Endodermal cell (in vitro differentiated cells): Measurements from ENCODE around the gene KLK5. TPM values are rescaled to one million over a fixed set of nuclear protein-coding genes. Genes with fewer than 3 reads are reported as not detected.
"Not testable (repeated sequence)": the region's sequence is repeated elsewhere in the genome, so short reads cannot be mapped to it uniquely, and the experiment has no call there.

Experiments used
- DNase-seq: peaks from one replicate; pipeline ENCODE4 v3.0.0-alpha.2; 2017
- H3K27ac ChIP-seq: 2 replicates; pipeline ENCODE4 v1.5.1; 2013; ENCODE audit warnings: mild to moderate bottlenecking, low read depth, low read length, moderate library complexity
- H3K27me3 ChIP-seq: 2 replicates; pipeline ENCODE4 v1.6.1; 2013; ENCODE audit warnings: mild to moderate bottlenecking, low read length, moderate library complexity; ENCODE audit not compliant: insufficient read depth, control insufficient read depth, poor library complexity, severe bottlenecking
- H3K36me3 ChIP-seq: 2 replicates; pipeline ENCODE4 v1.7.0; 2013; ENCODE audit warnings: mild to moderate bottlenecking, low read length, moderate library complexity; ENCODE audit not compliant: control insufficient read depth, insufficient read depth
- H3K4me1 ChIP-seq: one replicate; pipeline ENCODE4 v1.7.0; 2013; ENCODE audit warnings: low read length; ENCODE audit not compliant: control insufficient read depth, insufficient read depth
- H3K4me3 ChIP-seq: 2 replicates; pipeline ENCODE4 v1.5.1; 2013; ENCODE audit warnings: mild to moderate bottlenecking, low read length, moderate library complexity
- H3K9ac ChIP-seq: 2 replicates; pipeline ENCODE4 v1.6.1; 2013; ENCODE audit warnings: mild to moderate bottlenecking, low read length, moderate library complexity; ENCODE audit not compliant: poor library complexity, severe bottlenecking; ENCODE audit errors: extremely low read depth
- H3K9me3 ChIP-seq: 2 replicates; pipeline ENCODE4 v1.6.1; 2013; ENCODE audit warnings: mild to moderate bottlenecking, low read length, moderate library complexity; ENCODE audit not compliant: control insufficient read depth
- H3K27ac Mint-ChIP-seq: 2 replicates; pipeline ENCODE4 v1.8.0; 2020; ENCODE audit warnings: mixed read lengths
- H3K27me3 Mint-ChIP-seq: 2 replicates; pipeline ENCODE4 v1.8.0; 2021; ENCODE audit warnings: mild to moderate bottlenecking, mixed read lengths; ENCODE audit not compliant: insufficient read depth
- H3K36me3 Mint-ChIP-seq: 2 replicates; pipeline ENCODE4 v1.8.0; 2020; ENCODE audit warnings: low read depth, mixed read lengths
- H3K4me1 Mint-ChIP-seq: 2 replicates; pipeline ENCODE4 v1.8.0; 2020; ENCODE audit warnings: mixed read lengths
- H3K4me3 Mint-ChIP-seq: 2 replicates; pipeline ENCODE4 v1.8.0; 2020; ENCODE audit warnings: mild to moderate bottlenecking, moderate library complexity, mixed read lengths
- H3K9me3 Mint-ChIP-seq: 2 replicates; pipeline ENCODE4 v1.8.0; 2020; ENCODE audit warnings: mild to moderate bottlenecking, mixed read lengths
- CTCF ChIP-seq: fragments of 200-600 bp; sonication (generic); conservative IDR thresholded peaks from 2 replicates; pipeline ENCODE4 v1.5.0; 2021; ENCODE audit warnings: antibody characterized with exemption, mild to moderate bottlenecking
- WGBS, 2 experiments: methylation state at CpG; one replicate each; pipeline versions ENCODE4 v1.1.5 to v1.1.7; 2013; ENCODE audit warnings: missing lambda C conversion rate in 2 of 2, mixed read lengths in 1 of 2; ENCODE audit not compliant: insufficient coverage in 1 of 2, insufficient read length in 1 of 2; 5-methylcytosine and 5-hydroxymethylcytosine counted together
- total RNA-seq, 2 donors: library from RNA; stranded (reverse); fragmentation: NEBNext Ultra II Directional in 1 of 2; extraction: Animal tissue kit (Norgen Biotek cat#: 25700) in 1 of 2; gene quantifications; 2 replicates in 1 of 2; 3 replicates in 1 of 2; pipeline ENCODE4 v1.2.1, GENCODE V29; 2021

Gene KLK5
- total RNA-seq, 2 donors from 2014 or later: not detected

DNA sequence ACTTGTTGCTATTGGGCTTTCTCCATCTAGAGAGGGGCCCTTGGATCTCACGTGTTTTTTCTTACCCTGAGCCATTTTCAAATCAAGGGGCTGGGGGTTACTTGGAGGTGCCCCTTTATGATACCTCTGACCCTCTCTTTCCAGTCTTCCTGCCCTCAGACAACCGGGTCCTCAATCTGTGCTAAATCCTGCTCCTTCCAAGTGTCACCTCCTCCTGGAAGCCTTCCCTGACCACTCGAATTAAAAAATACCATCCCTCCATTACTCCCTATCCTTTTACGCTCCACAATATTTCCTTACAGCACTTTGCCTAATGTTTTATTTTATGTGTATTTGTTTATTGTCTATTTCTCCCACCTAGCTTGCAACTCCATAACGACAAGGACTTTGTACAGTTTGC, 45.2 kb upstream of the KLK5 start:
- Histone ChIP-seq H3K9me3 (no peaks in the 10 kb centered on the region), H3K4me1 (no peaks in the 10 kb centered on the region), H3K4me3 (no peak overlapping the region), H3K27ac (no peak overlapping the region), H3K27me3 (peaks cover 8% of the 10 kb centered on the region), H3K9ac (no peak overlapping the region), H3K36me3 (no peaks in the 10 kb centered on the region)
- Mint-ChIP-seq H3K4me1 (peaks cover 14% of the 10 kb centered on the region), H3K4me3 (no peak overlapping the region), H3K27ac (no peak overlapping the region), H3K27me3 (peaks cover 41% of the 10 kb centered on the region), H3K9me3 (peaks cover 2% of the 10 kb centered on the region), H3K36me3 (no peaks in the 10 kb centered on the region)
- 73 to 77% methylated on average over 2 to 4 of the region's 5 CpGs for WGBS, 2 experiments
- DNase-seq: no peak
- no peak for TF ChIP-seq CTCF

DNA sequence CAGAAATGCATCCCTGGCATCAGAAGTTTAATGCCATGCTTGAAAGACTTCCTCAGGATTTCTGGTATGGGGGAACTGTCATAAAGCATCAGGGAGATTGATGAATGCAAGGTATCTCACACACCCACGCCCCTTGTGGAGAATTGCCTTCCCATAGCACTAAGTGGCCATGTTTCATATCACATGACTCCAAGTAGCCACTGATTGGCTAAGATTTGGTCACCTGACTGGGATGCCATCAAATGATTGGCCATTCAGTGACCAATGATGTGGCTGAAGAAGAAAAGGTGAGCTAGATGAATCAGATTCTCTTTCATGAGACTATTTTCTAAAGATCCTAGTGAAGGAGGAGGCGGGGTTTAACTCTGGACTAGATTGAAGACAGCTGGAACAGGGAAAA, 41.3 kb upstream of the KLK5 start:
- peaks cover 2% of the 10 kb centered on the region for H3K9me3 Mint-ChIP-seq
- H3K4me1 Mint-ChIP-seq: no peaks in the 10 kb centered on the region
- DNase-seq: peak; percentile 59
- 83 to 100% methylated on average over 2 of the region's 2 CpGs for whole genome bisulfite sequencing, 2 experiments
- no peak for TF ChIP-seq CTCF
- no peak overlapping the region for H3K27ac Mint-ChIP-seq
- Histone ChIP-seq H3K9ac (no peak overlapping the region), H3K4me1 (no peaks in the 10 kb centered on the region), H3K27ac (no peak overlapping the region), H3K4me3 (no peak overlapping the region), H3K36me3 (no peaks in the 10 kb centered on the region), H3K27me3 (peaks cover 10% of the 10 kb centered on the region), H3K9me3 (no peaks in the 10 kb centered on the region)
- H3K36me3 Mint-ChIP-seq: no peaks in the 10 kb centered on the region
- peaks cover 39% of the 10 kb centered on the region for H3K27me3 Mint-ChIP-seq
- no peak overlapping the region for H3K4me3 Mint-ChIP-seq

GRCh38 chr19:50992666-50993035, 39.8 kb upstream of the KLK5 start:
- 67 to 87% methylated on average over 1 to 2 of the region's 2 CpGs for WGBS, 2 experiments
- Histone ChIP-seq H3K36me3 (no peaks in the 10 kb centered on the region), H3K9ac (no peak overlapping the region), H3K4me1 (no peaks in the 10 kb centered on the region), H3K4me3 (no peak overlapping the region), H3K27ac (no peak overlapping the region), H3K9me3 (no peaks in the 10 kb centered on the region), H3K27me3 (peaks cover 18% of the 10 kb centered on the region)
- peaks cover 41% of the 10 kb centered on the region for H3K27me3 Mint-ChIP-seq
- no peaks in the 10 kb centered on the region for H3K36me3 Mint-ChIP-seq
- H3K4me3 Mint-ChIP-seq: no peak overlapping the region
- no peak for TF ChIP-seq CTCF
- no peak overlapping the region for H3K27ac Mint-ChIP-seq
- no peak for DNase-seq
- H3K9me3 Mint-ChIP-seq: peaks cover 2% of the 10 kb centered on the region
- no peaks in the 10 kb centered on the region for H3K4me1 Mint-ChIP-seq

DNA sequence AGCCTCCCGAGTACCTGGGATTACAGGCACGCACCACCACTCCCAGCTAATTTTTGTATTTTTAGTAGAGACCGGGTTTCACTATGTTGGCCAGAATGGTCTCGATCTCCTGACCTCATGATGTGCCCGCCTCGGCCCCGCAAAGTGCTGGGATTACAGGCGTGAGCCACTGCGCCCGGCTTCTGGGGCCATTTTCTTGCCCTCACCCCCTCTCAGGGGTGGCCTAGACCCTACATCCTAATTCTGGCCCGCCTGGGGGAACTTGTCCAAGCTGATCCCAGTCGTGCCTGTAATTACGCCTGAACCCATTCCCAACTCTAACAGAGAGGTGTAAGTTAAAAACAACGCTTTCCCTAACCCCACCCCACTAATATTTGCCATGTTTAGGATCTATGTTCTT, 31.6 kb upstream of the KLK5 start:
- H3K4me3 ChIP-seq, H3K9me3 Mint-ChIP-seq, DNase-seq, H3K36me3 Mint-ChIP-seq, H3K27ac ChIP-seq, H3K4me3 Mint-ChIP-seq, H3K36me3 ChIP-seq, H3K27ac Mint-ChIP-seq, H3K4me1 ChIP-seq, H3K9ac ChIP-seq, H3K9me3 ChIP-seq, H3K4me1 Mint-ChIP-seq: not testable (repeated sequence)
- peaks cover 34% of the 10 kb centered on the region for H3K27me3 ChIP-seq
- 89 to 94% methylated on average over 8 to 13 of the region's 14 CpGs for WGBS, 2 experiments
- peaks cover 71% of the 10 kb centered on the region for H3K27me3 Mint-ChIP-seq
